ENCODE data around the gene MRAP.

Gene MRAP

GRCh38 chr21:32350211-32350980 lies 51.7 kb downstream of the MRAP start:
- DNase-seq, result no peak

GRCh38 chr21:32350981-32351380 lies 52.3 kb downstream of the MRAP start:
- no peak for DNase-seq

GRCh38 chr21:32351428-32351827 lies 52.8 kb downstream of the MRAP start:
- DNase-seq, result no peak

GRCh38 chr21:32352526-32352925 lies 53.9 kb downstream of the MRAP start:
- DNase-seq, result no peak

GRCh38 chr21:32353002-32353711 lies 54.5 kb downstream of the MRAP start:
- DNase-seq, result no peak

- no peak for DNase-seq
Measured at GRCh38 chr21:32356874-32357395, 58.3 kb downstream of the MRAP start.

- no peak for DNase-seq
Measured at GRCh38 chr21:32359719-32360260, 61.1 kb downstream of the MRAP start.

GRCh38 chr21:32360401-32360975 lies 61.8 kb downstream of the MRAP start:
- DNase-seq, result no peak

Data from CD4-positive, alpha-beta T cell treated with Interleukin-4 for 4 hours (primary cell).